ENCODE results near the gene IL23R.

IL23R gene

DNA sequence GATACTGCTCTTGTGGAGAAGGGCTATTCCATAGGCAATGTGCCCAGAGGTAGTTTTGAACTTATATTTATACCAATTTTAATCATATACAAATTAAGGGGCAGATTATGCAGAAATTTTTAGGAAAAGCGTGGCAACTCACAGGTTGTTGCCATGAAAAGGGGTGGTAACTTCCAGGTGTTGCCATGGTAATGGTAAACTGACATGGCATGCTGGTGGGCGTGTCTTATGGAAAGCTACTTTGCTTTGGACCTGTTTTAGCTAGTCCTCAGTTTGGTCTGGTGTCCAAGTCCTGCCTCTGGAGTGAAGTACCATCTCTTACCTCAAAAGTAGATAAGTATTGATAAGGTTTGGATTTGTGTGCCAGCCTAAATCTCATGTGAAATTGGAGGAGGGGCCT is 7.9 kb upstream of the IL23R start:
- DNase-seq (ENCODE audit: insufficient read length) (no peak), FAIRE-seq (no peak)
- no peak for TF ChIP-seq POLR2A (IDR thresholded peaks at IDR 0.05; ENCODE audit: low read depth, low read length)
- TF ChIP-seq POLR2AphosphoS5 (IDR thresholded peaks at IDR 0.05; ENCODE audit: low read depth, low read length) = no peak
- no peak for TF ChIP-seq TAF1 (IDR thresholded peaks at IDR 0.05; ENCODE audit: borderline replicate concordance, low read depth, low read length)

DNA sequence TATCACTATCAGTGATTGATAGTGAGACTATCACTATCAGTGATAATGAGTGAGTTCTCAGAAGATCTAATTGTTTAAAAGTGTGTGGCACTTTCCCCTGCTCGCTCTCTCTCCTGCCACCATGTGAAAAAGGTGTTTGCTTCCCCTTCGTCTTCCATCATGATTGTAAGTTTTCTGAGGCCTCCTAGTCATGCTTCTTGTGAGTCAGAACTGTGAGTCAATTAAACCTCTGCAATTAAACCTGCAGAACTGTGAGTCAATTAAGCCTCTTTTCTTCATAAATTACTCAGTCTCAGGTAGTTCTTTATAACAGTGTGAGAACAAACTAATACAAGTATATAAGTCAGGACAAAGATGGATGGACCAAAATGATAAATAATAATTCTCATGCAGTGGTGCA is 7.0 kb upstream of the IL23R start:
- no peak for TF ChIP-seq TAF1 (IDR thresholded peaks at IDR 0.05; ENCODE audit: borderline replicate concordance, low read depth, low read length)
- TF ChIP-seq POLR2AphosphoS5 (IDR thresholded peaks at IDR 0.05; ENCODE audit: low read depth, low read length) = no peak
- TF ChIP-seq POLR2A (IDR thresholded peaks at IDR 0.05; ENCODE audit: low read depth, low read length) = no peak
- FAIRE-seq (no peak), DNase-seq (ENCODE audit: insufficient read length) (no peak)

DNA sequence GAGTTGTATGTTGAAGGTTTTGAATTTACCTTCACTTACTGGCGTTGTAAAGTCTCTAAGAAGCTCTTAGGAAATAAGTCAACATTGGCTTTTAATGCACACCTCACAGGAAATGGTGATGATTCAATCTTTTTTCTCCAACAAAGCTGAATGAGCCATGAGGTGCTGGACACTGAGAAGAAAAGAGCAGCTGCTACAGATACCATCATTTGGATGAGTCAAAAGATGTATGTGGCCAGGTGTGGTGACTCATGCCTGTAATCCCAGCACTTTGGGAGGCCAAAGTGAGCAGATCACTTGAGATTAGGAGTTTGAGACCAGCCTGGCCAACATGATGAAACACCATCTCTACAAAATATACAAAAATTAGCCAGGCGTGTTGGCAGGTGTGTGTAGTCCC is 3.3 kb upstream of the IL23R start:
- FAIRE-seq (no peak), DNase-seq (ENCODE audit: insufficient read length) (no peak)
- no peak for TF ChIP-seq POLR2A (IDR thresholded peaks at IDR 0.05; ENCODE audit: low read depth, low read length)
- TF ChIP-seq TAF1 (IDR thresholded peaks at IDR 0.05; ENCODE audit: borderline replicate concordance, low read depth, low read length) = no peak
- TF ChIP-seq POLR2AphosphoS5 (IDR thresholded peaks at IDR 0.05; ENCODE audit: low read depth, low read length) = no peak

DNA sequence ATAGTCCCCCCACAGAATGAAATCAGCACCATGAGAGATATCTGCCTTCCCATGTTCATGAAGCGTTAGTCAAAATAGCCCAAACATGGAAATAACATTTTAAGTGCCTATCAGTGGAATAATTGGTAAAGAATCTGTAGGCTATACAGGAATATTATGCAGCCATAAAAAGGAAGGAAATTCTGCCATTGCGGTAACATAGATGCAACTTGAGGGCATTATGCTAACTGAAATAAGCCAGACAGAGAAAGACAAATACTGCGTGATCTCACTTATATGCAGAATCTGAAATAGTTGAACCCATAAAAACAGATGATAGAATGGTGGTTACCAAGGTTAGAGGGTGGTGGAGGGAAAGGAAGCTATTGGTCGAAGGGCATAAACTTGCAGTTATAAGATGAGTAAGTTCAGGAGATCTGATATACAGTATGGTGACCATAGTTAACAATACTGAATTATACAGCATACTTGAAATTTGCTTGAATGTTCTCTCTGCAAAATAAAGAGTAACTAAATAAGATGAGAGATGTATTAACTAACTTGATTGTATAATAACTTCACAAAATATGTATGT is 699 bp upstream of the IL23R start:
- DNase-seq (ENCODE audit: insufficient read length) (no peak), FAIRE-seq (peak; percentile 17)
- TF ChIP-seq POLR2AphosphoS5 (IDR thresholded peaks at IDR 0.05; ENCODE audit: low read depth, low read length) = no peak

DNA sequence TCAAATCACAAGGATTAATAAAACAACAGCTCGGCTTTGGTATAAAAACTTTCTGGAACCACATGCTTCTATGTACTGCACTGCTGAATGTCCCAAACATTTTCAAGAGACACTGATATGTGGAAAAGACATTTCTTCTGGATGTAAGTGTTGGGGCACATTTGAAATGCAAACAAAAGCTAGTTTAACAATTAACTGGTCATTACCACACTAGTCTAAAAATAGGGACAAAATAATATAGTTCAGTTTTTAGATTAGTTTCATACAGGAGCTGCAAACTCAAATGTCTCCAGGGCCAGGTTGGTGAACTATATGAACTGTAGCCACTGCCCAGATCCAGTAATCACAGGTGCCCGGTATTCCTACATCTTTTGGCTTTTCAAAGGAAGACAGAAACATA is 3.2 kb downstream of the IL23R start:
- FAIRE-seq = no peak

DNA sequence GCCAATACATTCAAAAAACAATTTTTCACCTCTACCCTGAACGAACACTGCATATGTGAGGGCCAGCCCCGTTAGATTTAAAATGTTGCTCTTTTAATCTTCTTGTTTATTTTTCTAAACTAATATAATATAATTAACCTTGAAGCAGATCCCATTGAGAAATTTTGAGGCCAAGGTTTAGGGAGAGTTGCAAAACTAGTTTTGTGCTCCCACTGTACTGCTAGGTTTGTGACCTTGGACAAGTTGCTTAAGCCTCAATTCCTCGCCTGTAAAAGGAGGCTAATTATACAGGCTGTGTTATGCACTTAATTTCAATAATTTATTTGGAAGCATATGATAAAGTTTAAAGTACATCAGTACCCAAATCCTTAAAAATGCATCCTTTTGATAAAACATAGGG is 3.7 kb downstream of the IL23R start:
- no peak for DNase-seq (ENCODE audit: insufficient read length)
- no peak for FAIRE-seq
- TF ChIP-seq TAF1 (IDR thresholded peaks at IDR 0.05; ENCODE audit: borderline replicate concordance, low read depth, low read length) = no peak
- TF ChIP-seq POLR2A (IDR thresholded peaks at IDR 0.05; ENCODE audit: low read depth, low read length) = no peak
- no peak for TF ChIP-seq POLR2AphosphoS5 (IDR thresholded peaks at IDR 0.05; ENCODE audit: low read depth, low read length)

More for the DNA sequence above, 3.2 kb downstream of the IL23R start:
- no peak for TF ChIP-seq POLR2AphosphoS5 (IDR thresholded peaks at IDR 0.05; ENCODE audit: low read depth, low read length)
- TF ChIP-seq POLR2A (IDR thresholded peaks at IDR 0.05; ENCODE audit: low read depth, low read length) = no peak
- TF ChIP-seq TAF1 (IDR thresholded peaks at IDR 0.05; ENCODE audit: borderline replicate concordance, low read depth, low read length) = no peak
- no peak for DNase-seq (ENCODE audit: insufficient read length)

DNA sequence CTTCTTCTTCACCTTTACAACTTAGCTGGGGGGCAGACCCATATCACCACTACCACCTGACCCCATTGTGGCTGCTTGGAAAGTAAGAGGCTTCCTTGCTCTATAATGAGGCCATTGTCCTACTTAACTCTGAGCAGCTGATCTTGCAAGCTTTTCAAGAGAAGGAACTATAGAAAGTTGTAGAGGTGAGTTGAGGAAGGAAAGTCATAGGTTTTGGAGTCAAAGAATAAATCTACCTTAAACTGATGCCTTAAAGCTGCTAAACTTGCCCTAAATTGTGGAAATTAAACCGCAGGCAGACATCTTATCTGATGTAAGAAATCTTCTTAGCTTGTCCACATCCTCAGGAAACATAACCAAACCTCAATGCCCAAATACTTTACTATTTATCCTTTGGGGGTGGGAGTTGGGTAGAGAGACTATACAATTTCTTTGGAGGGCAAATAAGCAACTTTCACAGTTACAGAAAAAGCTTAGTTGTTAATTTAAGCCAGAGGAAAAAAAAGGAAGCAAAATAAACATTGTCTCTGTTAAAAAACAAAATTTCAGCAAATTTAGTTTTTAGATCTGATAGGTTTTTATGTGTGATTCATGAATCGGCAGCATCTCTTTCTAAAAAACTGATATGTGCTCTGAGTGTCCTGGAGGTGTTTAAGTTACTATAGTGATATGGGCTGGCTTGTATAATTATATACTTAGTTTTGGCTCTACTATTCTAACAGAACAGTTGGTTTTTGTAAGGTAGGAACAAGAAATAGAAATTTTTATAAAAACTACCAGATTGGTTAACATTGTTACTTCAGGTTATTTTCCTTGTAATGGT is 4.7 kb downstream of the IL23R start:
- TF ChIP-seq TAF1 (IDR thresholded peaks at IDR 0.05; ENCODE audit: borderline replicate concordance, low read depth, low read length) = no peak
- no peak for TF ChIP-seq POLR2AphosphoS5 (IDR thresholded peaks at IDR 0.05; ENCODE audit: low read depth, low read length)
- no peak for DNase-seq (ENCODE audit: insufficient read length)
- FAIRE-seq = peak; percentile 80

DNA sequence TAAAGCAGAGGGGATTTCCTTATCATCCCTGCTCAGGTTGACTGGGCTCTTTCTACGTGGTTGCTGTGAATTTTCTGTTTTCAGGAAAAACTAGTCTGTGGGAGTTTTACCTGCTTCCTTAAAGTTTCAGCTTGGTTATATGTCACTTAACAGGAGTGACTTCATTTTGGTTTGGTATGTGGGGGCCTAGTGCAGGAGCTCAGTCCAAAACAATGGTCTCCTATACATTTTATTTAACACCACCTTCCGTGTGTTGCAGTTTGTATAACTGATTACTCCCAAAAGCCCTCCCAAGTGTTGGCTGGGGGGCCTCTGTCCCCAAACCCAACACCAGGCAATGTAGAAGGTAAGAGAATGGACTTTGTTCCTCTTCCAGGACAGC is 5.3 kb downstream of the IL23R start:
- FAIRE-seq (peak; percentile 40), DNase-seq (ENCODE audit: insufficient read length) (no peak)

DNA sequence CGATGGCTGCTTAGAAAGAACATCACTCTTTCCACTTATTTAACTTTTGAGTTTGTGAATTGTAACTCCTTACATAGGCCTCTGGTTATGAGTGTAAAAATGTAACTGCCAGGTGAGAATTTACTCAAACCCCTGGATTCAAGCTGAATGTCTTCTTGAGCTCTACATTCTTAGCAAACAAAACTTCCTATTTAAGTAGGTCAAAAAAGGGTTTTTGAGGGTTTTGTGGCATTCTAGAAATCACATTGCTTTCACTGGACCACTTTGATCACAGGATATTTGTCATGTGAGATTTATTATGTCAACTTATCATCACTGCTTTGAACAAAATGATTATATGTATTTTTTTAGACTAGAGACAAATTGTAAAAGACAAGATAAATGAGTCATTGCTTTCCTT is 5.7 kb downstream of the IL23R start:
- DNase-seq (ENCODE audit: insufficient read length) (no peak), FAIRE-seq (no peak)
- TF ChIP-seq POLR2AphosphoS5 (IDR thresholded peaks at IDR 0.05; ENCODE audit: low read depth, low read length) = no peak
- TF ChIP-seq TAF1 (IDR thresholded peaks at IDR 0.05; ENCODE audit: borderline replicate concordance, low read depth, low read length) = no peak
- no peak for TF ChIP-seq POLR2A (IDR thresholded peaks at IDR 0.05; ENCODE audit: low read depth, low read length)

More for the DNA sequence above, 5.3 kb downstream of the IL23R start:
- TF ChIP-seq POLR2AphosphoS5 (IDR thresholded peaks at IDR 0.05; ENCODE audit: low read depth, low read length) (no peak), TAF1 (IDR thresholded peaks at IDR 0.05; ENCODE audit: borderline replicate concordance, low read depth, low read length) (no peak), POLR2A (IDR thresholded peaks at IDR 0.05; ENCODE audit: low read depth, low read length) (no peak)

DNA sequence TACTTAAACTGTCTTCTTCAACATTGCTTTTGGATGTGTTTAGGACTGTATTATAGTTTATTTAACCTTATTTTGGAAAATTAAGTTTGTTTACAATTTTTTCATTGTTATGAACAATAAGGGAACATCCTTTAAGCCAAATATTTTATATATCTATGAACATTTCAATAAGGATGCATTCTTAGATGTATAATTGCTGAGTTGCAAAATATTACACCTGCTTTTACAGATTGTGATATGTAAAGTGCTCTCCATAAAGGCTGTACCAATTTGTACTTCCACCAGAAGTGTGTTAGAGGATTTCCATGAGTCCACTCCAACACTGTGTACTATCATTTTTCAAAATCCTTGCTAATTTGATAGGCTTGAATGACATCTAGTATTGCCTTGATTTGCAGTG is 7.7 kb downstream of the IL23R start:
- no peak for DNase-seq (ENCODE audit: insufficient read length)
- no peak for FAIRE-seq
- TF ChIP-seq TAF1 (IDR thresholded peaks at IDR 0.05; ENCODE audit: borderline replicate concordance, low read depth, low read length) (no peak), POLR2A (IDR thresholded peaks at IDR 0.05; ENCODE audit: low read depth, low read length) (no peak), POLR2AphosphoS5 (IDR thresholded peaks at IDR 0.05; ENCODE audit: low read depth, low read length) (no peak)

DNA sequence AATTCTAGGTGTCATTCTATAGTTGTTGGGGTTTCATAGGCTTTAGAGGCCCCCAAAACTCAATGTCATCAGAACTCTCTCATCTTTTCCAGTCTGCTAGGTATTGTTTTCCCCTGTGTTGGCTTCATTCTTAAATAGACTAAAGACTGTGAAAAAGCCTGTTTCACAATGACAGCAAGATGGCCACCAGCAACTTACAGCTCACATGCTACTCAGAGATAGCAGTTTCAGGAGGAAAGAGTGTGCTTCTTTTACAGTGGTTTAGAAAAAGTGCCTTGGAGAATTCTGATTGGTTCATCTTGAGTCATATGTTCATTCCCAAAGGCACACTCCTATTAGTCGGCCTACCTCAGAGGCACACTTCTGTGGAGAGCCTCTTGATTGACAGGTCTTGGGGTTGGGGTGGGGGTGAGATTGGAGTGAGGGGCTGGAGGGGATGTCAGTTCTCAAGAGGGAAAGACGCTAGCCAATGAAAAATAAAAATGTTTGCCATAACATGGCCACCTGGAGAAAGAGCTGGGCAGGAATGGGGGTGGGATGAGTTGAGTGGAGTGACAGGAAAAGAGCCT is 8.5 kb downstream of the IL23R start:
- no peak for TF ChIP-seq POLR2A (IDR thresholded peaks at IDR 0.05; ENCODE audit: low read depth, low read length)
- TF ChIP-seq TAF1 (IDR thresholded peaks at IDR 0.05; ENCODE audit: borderline replicate concordance, low read depth, low read length) = no peak
- no peak for TF ChIP-seq POLR2AphosphoS5 (IDR thresholded peaks at IDR 0.05; ENCODE audit: low read depth, low read length)
- FAIRE-seq = no peak
- no peak for DNase-seq (ENCODE audit: insufficient read length)

DNA sequence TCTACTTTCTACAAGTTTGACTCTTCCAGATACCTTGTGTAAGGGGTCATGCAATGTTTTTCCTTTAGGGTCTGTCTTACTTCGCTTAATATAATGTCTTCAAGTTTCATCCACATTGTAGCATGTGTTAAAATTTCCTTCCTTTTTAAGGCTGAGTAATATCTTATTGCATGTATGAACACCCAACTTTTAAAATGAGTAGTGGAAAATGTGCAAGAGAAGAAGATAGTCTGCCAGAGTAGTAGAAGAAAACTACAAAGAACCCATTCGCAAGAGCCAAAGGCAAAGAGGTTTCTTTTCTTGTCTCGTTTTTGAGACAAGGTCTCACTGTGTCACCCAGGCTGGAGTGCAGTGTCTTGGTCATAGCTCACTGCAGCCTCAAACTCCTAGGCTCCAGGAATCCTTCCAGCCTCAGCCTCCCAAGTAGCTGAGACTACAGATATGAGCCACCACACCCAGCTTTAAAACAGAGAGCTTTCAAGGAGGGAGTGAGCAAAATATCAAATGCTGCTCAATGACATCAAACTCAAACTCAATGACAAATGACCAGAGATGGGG is 9.4 kb downstream of the IL23R start:
- FAIRE-seq = no peak
- DNase-seq (ENCODE audit: insufficient read length) = no peak
- no peak for TF ChIP-seq TAF1 (IDR thresholded peaks at IDR 0.05; ENCODE audit: borderline replicate concordance, low read depth, low read length)
- TF ChIP-seq POLR2A (IDR thresholded peaks at IDR 0.05; ENCODE audit: low read depth, low read length) = no peak
- TF ChIP-seq POLR2AphosphoS5 (IDR thresholded peaks at IDR 0.05; ENCODE audit: low read depth, low read length) = no peak
